ENCODE measurements around the gene RPRD1B.

DNA sequence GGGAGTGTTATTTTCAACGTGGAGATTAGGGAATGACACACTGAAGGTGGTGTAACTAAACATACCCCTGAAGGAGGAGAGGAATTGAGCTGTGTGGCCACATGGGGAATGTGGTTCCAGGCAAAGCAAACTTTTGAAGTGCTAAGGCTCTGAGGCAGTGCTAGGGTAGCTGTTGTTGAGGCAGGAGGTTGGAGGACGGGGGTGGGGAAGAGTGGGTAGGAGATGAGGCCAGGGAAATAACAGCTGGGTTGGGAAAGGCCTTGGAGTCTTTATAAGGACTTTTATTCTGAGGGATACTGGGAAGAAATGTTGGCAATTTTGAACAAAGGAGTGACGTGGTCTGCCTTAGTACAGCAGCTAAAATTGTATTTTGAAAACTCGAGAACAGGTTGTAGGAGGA is 13.0 kb downstream of the RPRD1B start:
- no peak for TF ChIP-seq EZH2phosphoT487 (IDR thresholded peaks at IDR 0.05; ENCODE audit: low read depth)
- TF ChIP-seq, protein P1, sequence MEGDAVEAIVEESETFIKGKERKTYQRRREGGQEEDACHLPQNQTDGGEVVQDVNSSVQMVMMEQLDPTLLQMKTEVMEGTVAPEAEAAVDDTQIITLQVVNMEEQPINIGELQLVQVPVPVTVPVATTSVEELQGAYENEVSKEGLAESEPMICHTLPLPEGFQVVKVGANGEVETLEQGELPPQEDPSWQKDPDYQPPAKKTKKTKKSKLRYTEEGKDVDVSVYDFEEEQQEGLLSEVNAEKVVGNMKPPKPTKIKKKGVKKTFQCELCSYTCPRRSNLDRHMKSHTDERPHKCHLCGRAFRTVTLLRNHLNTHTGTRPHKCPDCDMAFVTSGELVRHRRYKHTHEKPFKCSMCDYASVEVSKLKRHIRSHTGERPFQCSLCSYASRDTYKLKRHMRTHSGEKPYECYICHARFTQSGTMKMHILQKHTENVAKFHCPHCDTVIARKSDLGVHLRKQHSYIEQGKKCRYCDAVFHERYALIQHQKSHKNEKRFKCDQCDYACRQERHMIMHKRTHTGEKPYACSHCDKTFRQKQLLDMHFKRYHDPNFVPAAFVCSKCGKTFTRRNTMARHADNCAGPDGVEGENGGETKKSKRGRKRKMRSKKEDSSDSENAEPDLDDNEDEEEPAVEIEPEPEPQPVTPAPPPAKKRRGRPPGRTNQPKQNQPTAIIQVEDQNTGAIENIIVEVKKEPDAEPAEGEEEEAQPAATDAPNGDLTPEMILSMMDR (IDR thresholded peaks at IDR 0.05; ENCODE audit: low read depth, low read length): no peak

All from OCI-LY3 (cell line).